Testis (tissue), 3 donors: ENCODE measurements around the gene CHRNE. TPM values are rescaled to one million over a fixed set of nuclear protein-coding genes. Genes with fewer than 3 reads are reported as not detected.
"Not testable (repeated sequence)": the region's sequence is repeated elsewhere in the genome, so short reads cannot be mapped to it uniquely, and the experiment has no call there.

Source experiments
- DNase-seq: peaks from one replicate; pipeline ENCODE4 v3.0.0-alpha.2; 2019
- H3K27ac ChIP-seq, 2 donors: fragments of 200-600 bp; sonication (generic); one replicate each; pipeline ENCODE4 v1.5.1; 2019
- H3K27me3 ChIP-seq: fragments of 200-600 bp; sonication (generic); one replicate; pipeline ENCODE4 v1.5.1; 2019
- H3K36me3 ChIP-seq: fragments of 200-600 bp; sonication (generic); one replicate; pipeline ENCODE4 v1.5.1; 2017; ENCODE audit warnings: low read depth; ENCODE audit errors: missing control alignments
- H3K4me1 ChIP-seq: fragments of 200-600 bp; sonication (generic); one replicate; pipeline ENCODE4 v1.5.1; 2019
- H3K4me3 ChIP-seq, 2 donors: fragments of 200-600 bp; sonication (generic); one replicate each; pipeline ENCODE4 v1.5.1; 2017 to 2019
- H3K9me3 ChIP-seq: fragments of 200-600 bp; sonication (generic); one replicate; pipeline ENCODE4 v1.5.1; 2017
- CTCF ChIP-seq, 3 experiments: fragments of 450-650 bp in 2 of 3; fragments of 200-600 bp in 1 of 3; sonication (generic) in 1 of 3; IDR thresholded peaks; one replicate each; pipeline ENCODE4 v1.5.1; 2016 to 2019; ENCODE audit warnings: antibody characterized with exemption in 3 of 3, mild to moderate bottlenecking in 2 of 3, moderate library complexity in 1 of 3
- POLR2A ChIP-seq: fragments of 450-650 bp; IDR thresholded peaks from one replicate; pipeline ENCODE4 v1.6.1; 2017; ENCODE audit warnings: antibody characterized with exemption, mild to moderate bottlenecking, moderate library complexity
- WGBS, 2 donors: methylation state at CpG; one replicate each; pipeline ENCODE4 v1.1.5; 2018; 5-methylcytosine and 5-hydroxymethylcytosine counted together
- intact Hi-C: fragments of 100-400 bp; cut with DNase I; formaldehyde crosslinking; loops from one replicate; pipeline ENCODE4 v1.15.1; 2023; ENCODE audit warnings: low total_unique reads
- polyA plus RNA-seq: library from polyadenylated mRNA; stranded (reverse); fragments of 350-450 nt; fragmentation: Illumina TruSeq; extraction: RNeasy Lipid Tissue Mini Kit (QIAGEN cat#74804); gene quantifications from one replicate; pipeline ENCODE4 v1.2.3, GENCODE V29; 2014; ENCODE audit warnings: low read depth, low replicate concordance; ENCODE audit not compliant: insufficient read depth
- total RNA-seq, 2 donors: library from RNA; depleted of rRNA; stranded (reverse); fragments of >200 nt; gene quantifications; one replicate each; pipeline ENCODE4 v1.2.3, GENCODE V29; 2016

CHRNE gene
- total and polyA plus RNA-seq, 3 donors from 2014 or later = 1.4 to 2.6 (median 1.4) TPM

- no peak overlapping the region for H3K4me3 ChIP-seq
- no peak for TF ChIP-seq CTCF (IDR thresholded peaks at IDR 0.05)
- TF ChIP-seq POLR2A = no peak
- no peaks in the 10 kb centered on the region for H3K9me3 ChIP-seq
- no peak for DNase-seq
- H3K36me3 ChIP-seq = no peaks in the 10 kb centered on the region
- intact Hi-C loops = no loop called here
- WGBS, 2 donors = 28 to 57% methylated on average over 5 of the region's 5 CpGs
- peaks cover 36% of the 10 kb centered on the region for H3K4me1 ChIP-seq
- H3K27ac ChIP-seq = peak overlapping the region; percentile 59 to 75
- no peaks in the 10 kb centered on the region for H3K27me3 ChIP-seq
These were observed 44.0 kb downstream of the CHRNE start for GRCh38 chr17:4858882-4859260.

GRCh38 chr17:4858068-4858881, 44.6 kb downstream of the CHRNE start:
- Histone ChIP-seq H3K27ac (peak overlapping the region; percentile 59 to 75), H3K4me3 (no peak overlapping the region), H3K4me1 (peaks cover 40% of the 10 kb centered on the region), H3K9me3 (no peaks in the 10 kb centered on the region), H3K36me3 (no peaks in the 10 kb centered on the region), H3K27me3 (no peaks in the 10 kb centered on the region)
- intact Hi-C loops = no loop called here
- TF ChIP-seq POLR2A = no peak
- TF ChIP-seq CTCF (IDR thresholded peaks at IDR 0.05) = no peak
- WGBS, 2 donors = 54 to 62% methylated on average over 7 of the region's 7 CpGs
- DNase-seq = peak; percentile 77

- WGBS, 2 donors = 90 to 93% methylated on average over 7 of the region's 7 CpGs
- peaks cover 40% of the 10 kb centered on the region for H3K4me1 ChIP-seq
- intact Hi-C loops = not testable (repeated sequence)
These were observed 45.6 kb downstream of the CHRNE start for GRCh38 chr17:4857347-4857746.

GRCh38 chr17:4856937-4857314, 46.0 kb downstream of the CHRNE start:
- intact Hi-C loops = no loop called here
- Histone ChIP-seq H3K9me3 (no peaks in the 10 kb centered on the region), H3K4me1 (peaks cover 40% of the 10 kb centered on the region), H3K4me3 (no peak overlapping the region), H3K27me3 (no peaks in the 10 kb centered on the region), H3K27ac (no peak overlapping the region), H3K36me3 (no peaks in the 10 kb centered on the region)
- TF ChIP-seq POLR2A (no peak), CTCF (IDR thresholded peaks at IDR 0.05) (no peak)
- no peak for DNase-seq
- 96 to 97% methylated on average over 7 of the region's 7 CpGs for WGBS, 2 donors

More at GRCh38 chr17:4857347-4857746, 45.6 kb downstream of the CHRNE start:
- DNase-seq, H3K36me3 ChIP-seq, H3K4me3 ChIP-seq, H3K27me3 ChIP-seq, H3K9me3 ChIP-seq: not testable (repeated sequence)
- H3K27ac ChIP-seq = peak overlapping the region; percentile 55 to 75

- Histone ChIP-seq H3K27me3 (no peaks in the 10 kb centered on the region), H3K9me3 (no peaks in the 10 kb centered on the region), H3K27ac (no peak overlapping the region), H3K36me3 (no peaks in the 10 kb centered on the region), H3K4me1 (peaks cover 40% of the 10 kb centered on the region), H3K4me3 (no peak overlapping the region)
- intact Hi-C loops = no loop called here
- peak; percentile 33 for DNase-seq
- 71 to 72% methylated on average over 17 of the region's 17 CpGs for WGBS, 2 donors
- TF ChIP-seq CTCF (IDR thresholded peaks at IDR 0.05) = no peak
These were observed 46.5 kb downstream of the CHRNE start for GRCh38 chr17:4856271-4856936.
